Hepatocyte (in vitro differentiated cells): ENCODE measurements around the gene MTA1. TPM values are rescaled to one million over a fixed set of nuclear protein-coding genes. Genes with fewer than 3 reads are reported as not detected.

Source experiments
- DNase-seq: peaks from one replicate; pipeline ENCODE4 v3.0.0-alpha.2; 2016; ENCODE audit warnings: low spot score
- H2AFZ ChIP-seq: fragments of 200-600 bp; sonication (generic); 2 replicates; pipeline ENCODE4 v1.6.0; 2016; ENCODE audit warnings: antibody characterized with exemption, mild to moderate bottlenecking
- H3K27ac ChIP-seq: fragments of 200-600 bp; sonication (generic); 2 replicates; pipeline ENCODE4 v1.5.1; 2016; ENCODE audit warnings: mild to moderate bottlenecking
- H3K27me3 ChIP-seq: fragments of 200-600 bp; sonication (generic); 2 replicates; pipeline ENCODE4 v1.6.1; 2016
- H3K36me3 ChIP-seq: fragments of 200-600 bp; sonication (generic); replicated peaks from 2 replicates; pipeline ENCODE4 v1.5.1; 2016; ENCODE audit warnings: low read depth; ENCODE audit not compliant: insufficient read depth
- H3K4me1 ChIP-seq: fragments of 200-600 bp; sonication (generic); 2 replicates; pipeline ENCODE4 v1.5.1; 2016; ENCODE audit warnings: mild to moderate bottlenecking, moderate library complexity; ENCODE audit not compliant: insufficient read depth
- H3K4me2 ChIP-seq: fragments of 200-600 bp; sonication (generic); 2 replicates; pipeline ENCODE4 v1.6.0; 2016
- H3K4me3 ChIP-seq: fragments of 200-600 bp; sonication (generic); 2 replicates; pipeline ENCODE4 v1.5.1; 2016; ENCODE audit warnings: mild to moderate bottlenecking
- H3K79me2 ChIP-seq: fragments of 200-600 bp; sonication (generic); 2 replicates; pipeline ENCODE4 v1.6.0; 2017; ENCODE audit warnings: mild to moderate bottlenecking
- H3K9me2 ChIP-seq: fragments of 200-600 bp; sonication (generic); replicated peaks from 2 replicates; pipeline ENCODE4 v1.6.0; 2017; ENCODE audit warnings: mild to moderate bottlenecking; ENCODE audit not compliant: insufficient read depth
- H3K9me3 ChIP-seq: fragments of 200-600 bp; sonication (generic); 2 replicates; pipeline ENCODE4 v1.5.1; 2016; ENCODE audit warnings: low read depth, mild to moderate bottlenecking
- H4K20me1 ChIP-seq: fragments of 200-600 bp; sonication (generic); 2 replicates; pipeline ENCODE4 v1.6.0; 2016; ENCODE audit warnings: mild to moderate bottlenecking; ENCODE audit not compliant: insufficient read depth, poor library complexity, severe bottlenecking
- CTCF ChIP-seq: fragments of 200-600 bp; sonication (generic); IDR thresholded peaks from 2 replicates; pipeline ENCODE4 v1.5.1; 2016; ENCODE audit warnings: antibody characterized with exemption, mild to moderate bottlenecking; ENCODE audit not compliant: poor library complexity
- EZH2 ChIP-seq: fragments of 200-600 bp; sonication (generic); IDR thresholded peaks from 2 replicates; pipeline ENCODE4 v1.6.1; 2016; ENCODE audit warnings: antibody characterized with exemption, mild to moderate bottlenecking, borderline replicate concordance
- EZH2phosphoT487 ChIP-seq: fragments of 200-600 bp; sonication (generic); IDR thresholded peaks from one replicate; pipeline ENCODE4 v1.6.1; 2018; ENCODE audit warnings: antibody characterized with exemption, mild to moderate bottlenecking, low read depth, moderate library complexity; ENCODE audit not compliant: unreplicated experiment, severe bottlenecking
- WGBS: methylation state at CpG from one replicate; pipeline ENCODE4 v1.1.6; 2016; ENCODE audit warnings: low lambda C conversion rate; ENCODE audit errors: missing lambda C conversion rate; 5-methylcytosine and 5-hydroxymethylcytosine counted together
- polyA plus RNA-seq: library from polyadenylated mRNA; unstranded; fragments of >200 nt; fragmentation: Nextera tagmentation; extraction: Ambion mirVana; gene quantifications from 2 replicates; pipeline ENCODE4 v1.2.1, GENCODE V29; 2016
- total RNA-seq: library from RNA; depleted of rRNA; stranded (reverse); fragments of >200 nt; gene quantifications from 2 replicates; pipeline ENCODE4 v1.2.3, GENCODE V29; 2014

The MTA1 gene
- total and polyA plus RNA-seq, 2 experiments from 2014 or later = 48.1 to 52.7 TPM

DNA sequence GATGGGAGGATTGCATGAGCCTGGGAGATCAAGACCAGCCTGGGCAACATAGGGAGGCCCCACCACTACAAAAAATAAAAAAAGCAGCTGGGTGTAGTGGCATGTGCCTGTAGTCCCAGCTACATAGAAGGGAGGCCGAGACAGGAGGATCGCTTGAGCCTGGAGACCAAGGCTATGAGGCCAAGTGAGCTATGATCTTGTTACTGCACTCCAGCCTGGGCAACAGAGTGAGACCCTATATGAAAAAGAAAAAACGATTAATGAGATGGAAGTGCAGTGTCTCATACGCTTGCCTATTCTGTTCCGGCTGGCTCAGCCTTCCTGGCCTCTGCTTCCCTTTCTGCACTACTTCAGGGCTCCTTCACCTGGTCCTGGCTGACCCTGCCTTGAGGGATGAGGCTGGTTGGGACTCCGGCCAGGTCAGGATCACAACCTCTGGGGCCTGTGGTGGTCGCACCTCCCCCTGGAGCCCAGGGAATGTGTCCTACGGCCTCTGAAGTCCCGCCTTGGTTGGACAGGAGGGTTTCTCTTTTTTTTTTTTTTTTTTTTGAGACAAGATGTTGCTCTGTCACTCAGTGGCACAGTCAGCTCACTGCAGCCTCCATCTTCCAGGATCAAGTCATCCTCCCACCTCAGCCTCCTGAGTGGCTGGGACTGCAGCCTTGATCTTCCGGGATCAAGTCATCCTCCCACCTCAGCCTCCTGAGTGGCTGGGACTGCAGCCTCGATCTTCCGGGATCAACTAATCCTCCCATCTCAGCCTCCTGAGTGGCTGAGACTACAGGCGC lies 82.1 kb downstream of the MTA1 start:
- no peak for TF ChIP-seq EZH2phosphoT487
- TF ChIP-seq CTCF = no peak
- TF ChIP-seq EZH2 = no peak
- 90% methylated on average over 13 of the region's 13 CpGs for WGBS
- no peaks in the 10 kb centered on the region for H3K36me3 ChIP-seq
- H2AFZ ChIP-seq = no peak overlapping the region
- no peak for DNase-seq
- H3K9me3 ChIP-seq = no peaks in the 10 kb centered on the region
- H3K9me2 ChIP-seq = no peaks in the 10 kb centered on the region
- no peak overlapping the region for H3K4me2 ChIP-seq
- no peaks in the 10 kb centered on the region for H4K20me1 ChIP-seq
- no peak overlapping the region for H3K27ac ChIP-seq
- no peaks in the 10 kb centered on the region for H3K79me2 ChIP-seq
- no peak overlapping the region for H3K4me3 ChIP-seq
- no peaks in the 10 kb centered on the region for H3K27me3 ChIP-seq
- H3K4me1 ChIP-seq = no peaks in the 10 kb centered on the region

DNA sequence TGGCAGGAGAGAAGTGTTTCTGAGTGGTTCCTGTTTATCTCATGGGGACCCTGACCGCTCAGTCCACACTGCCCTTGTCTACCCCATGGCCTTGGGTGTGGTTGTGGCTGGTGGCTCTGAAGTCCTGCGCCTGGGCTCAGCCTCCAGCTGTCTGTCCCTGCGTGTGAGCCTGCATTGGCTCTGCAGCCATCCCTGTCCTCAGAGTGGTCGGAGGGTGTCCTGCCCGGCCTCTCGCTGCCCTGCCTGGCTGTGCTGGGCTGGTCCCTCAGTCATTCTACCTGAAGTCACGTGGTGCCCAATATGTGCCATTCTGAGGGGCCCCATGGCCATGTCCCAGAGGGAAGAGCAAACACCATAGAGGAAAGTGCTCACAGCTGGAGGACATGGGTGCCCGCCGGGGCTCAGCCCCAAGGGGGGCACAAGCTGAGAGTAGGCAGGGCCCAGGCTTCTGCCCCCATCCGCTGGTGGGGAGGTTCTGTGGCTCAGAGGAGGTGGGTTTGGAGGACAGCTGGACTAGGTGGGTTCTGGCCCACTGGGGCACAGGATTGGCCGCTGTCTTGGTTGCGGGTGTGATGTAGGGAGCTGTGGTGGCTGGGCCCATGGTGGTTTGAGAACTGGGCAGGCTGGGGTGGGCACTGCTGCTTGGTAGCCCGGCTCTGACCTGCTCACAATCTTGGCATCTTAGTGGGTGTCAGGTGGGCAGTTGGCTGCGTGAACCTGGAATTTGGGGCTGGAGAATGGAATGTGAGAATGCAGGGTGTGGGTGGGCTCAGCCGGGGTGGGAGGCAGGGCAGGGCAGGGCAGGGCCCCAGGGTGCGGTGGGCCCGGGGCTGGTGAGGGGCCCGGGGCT lies 83.0 kb downstream of the MTA1 start:
- Histone ChIP-seq H3K27me3 (no peaks in the 10 kb centered on the region), H2AFZ (no peak overlapping the region), H3K4me2 (no peak overlapping the region), H3K9me3 (no peaks in the 10 kb centered on the region), H3K27ac (no peak overlapping the region), H3K9me2 (no peaks in the 10 kb centered on the region), H3K79me2 (no peaks in the 10 kb centered on the region), H3K4me3 (no peak overlapping the region), H4K20me1 (no peaks in the 10 kb centered on the region), H3K4me1 (no peaks in the 10 kb centered on the region), H3K36me3 (no peaks in the 10 kb centered on the region)
- WGBS = 87% methylated on average over 14 of the region's 18 CpGs
- DNase-seq = no peak
- TF ChIP-seq CTCF (no peak), EZH2phosphoT487 (no peak), EZH2 (no peak)

- H3K9me3 ChIP-seq = no peaks in the 10 kb centered on the region
- no peaks in the 10 kb centered on the region for H3K27me3 ChIP-seq
- TF ChIP-seq CTCF (no peak), EZH2 (no peak), EZH2phosphoT487 (no peak)
- WGBS = 85% methylated on average over 4 of the region's 7 CpGs
- no peaks in the 10 kb centered on the region for H3K9me2 ChIP-seq
- H3K4me2 ChIP-seq = no peak overlapping the region
- DNase-seq = no peak
- H3K27ac ChIP-seq = no peak overlapping the region
- no peaks in the 10 kb centered on the region for H3K79me2 ChIP-seq
- no peaks in the 10 kb centered on the region for H3K36me3 ChIP-seq
- no peak overlapping the region for H2AFZ ChIP-seq
- no peak overlapping the region for H3K4me3 ChIP-seq
- no peaks in the 10 kb centered on the region for H3K4me1 ChIP-seq
- H4K20me1 ChIP-seq = no peaks in the 10 kb centered on the region
Observed at GRCh38 chr14:105503296-105503640, 83.6 kb downstream of the MTA1 start.
